OCI-LY1 (cell line): ENCODE data around the gene KIAA1328.

Experiments used
- H2AFZ ChIP-seq: fragments of 200-600 bp; sonication (generic), shearing (Covaris generic); 2 replicates; pipeline ENCODE4 v1.6.0; 2014; ENCODE audit warnings: antibody characterized with exemption, mild to moderate bottlenecking, low read length
- H3F3A ChIP-seq: fragments of 200-600 bp; sonication (generic), shearing (Covaris generic); 2 replicates; pipeline ENCODE4 v1.6.0; 2014; ENCODE audit warnings: mild to moderate bottlenecking, antibody characterized with exemption, low read length, moderate library complexity; ENCODE audit not compliant: insufficient read depth
- H3K27ac ChIP-seq: fragments of 200-600 bp; sonication (generic); 2 replicates; pipeline ENCODE4 v1.5.1; 2014; ENCODE audit warnings: low read length, mixed run types, mild to moderate bottlenecking, low read depth; ENCODE audit not compliant: poor library complexity, severe bottlenecking
- H3K27me3 ChIP-seq: fragments of 200-600 bp; sonication (generic); 2 replicates; pipeline ENCODE4 v1.6.0; 2014; ENCODE audit warnings: antibody characterized with exemption, mild to moderate bottlenecking, low read length, moderate library complexity; ENCODE audit not compliant: insufficient read depth
- H3K36me3 ChIP-seq: fragments of 200-600 bp; sonication (generic); 2 replicates; pipeline ENCODE4 v1.6.1; 2014; ENCODE audit warnings: mild to moderate bottlenecking, antibody characterized with exemption, low read length, moderate library complexity, mixed read lengths; ENCODE audit not compliant: insufficient read depth
- H3K4me1 ChIP-seq: fragments of 200-600 bp; sonication (generic); 2 replicates; pipeline ENCODE4 v1.5.1; 2014; ENCODE audit warnings: mild to moderate bottlenecking, low read length, moderate library complexity; ENCODE audit not compliant: insufficient read depth, severe bottlenecking
- H3K4me2 ChIP-seq: fragments of 200-600 bp; sonication (generic), shearing (Covaris generic); 2 replicates; pipeline ENCODE4 v1.6.1; 2014; ENCODE audit warnings: low read length
- H3K4me3 ChIP-seq: fragments of 200-600 bp; sonication (generic); 2 replicates; pipeline ENCODE4 v1.5.1; 2014; ENCODE audit warnings: low read length, low read depth, mild to moderate bottlenecking, mixed read lengths; ENCODE audit not compliant: poor library complexity, severe bottlenecking
- H3K79me2 ChIP-seq: fragments of 200-600 bp; shearing (Covaris generic); 2 replicates; pipeline ENCODE4 v1.6.1; 2016; ENCODE audit warnings: mixed run types, low read length, mixed read lengths; ENCODE audit not compliant: insufficient read depth
- H3K9ac ChIP-seq: fragments of 200-600 bp; sonication (generic), shearing (Covaris generic); 2 replicates; pipeline ENCODE4 v1.6.1; 2014; ENCODE audit warnings: mild to moderate bottlenecking, low read length, mixed read lengths
- H3K9me2 ChIP-seq: fragments of 200-600 bp; sonication (generic), shearing (Covaris generic); 2 replicates; pipeline ENCODE4 v1.6.1; 2014; ENCODE audit warnings: low read depth, mild to moderate bottlenecking, low read length, mixed read lengths
- H3K9me3 ChIP-seq: fragments of 200-600 bp; shearing (Covaris generic); 2 replicates; pipeline ENCODE4 v1.6.1; 2014; ENCODE audit warnings: low read length, mixed read lengths
- H4K20me1 ChIP-seq: fragments of 200-600 bp; sonication (generic), shearing (Covaris generic); 2 replicates; pipeline ENCODE4 v1.6.0; 2016; ENCODE audit warnings: mild to moderate bottlenecking, low read length; ENCODE audit not compliant: insufficient read depth
- CTCF ChIP-seq: fragments of 200-600 bp; sonication (generic), shearing (Covaris generic); IDR thresholded peaks from 2 replicates; pipeline ENCODE4 v1.5.1; 2017; ENCODE audit warnings: mild to moderate bottlenecking, antibody characterized with exemption, low read length, moderate library complexity, mixed read lengths
- EZH2 ChIP-seq: fragments of 200-600 bp; sonication (generic), shearing (Covaris generic); IDR thresholded peaks from 2 replicates; pipeline ENCODE4 v1.8.0; 2017; ENCODE audit warnings: borderline replicate concordance, mixed run types, mild to moderate bottlenecking, antibody characterized with exemption, low read length, moderate library complexity, mixed read lengths

The KIAA1328 gene

GRCh38 chr18:36977121-36977520, 148.2 kb downstream of the KIAA1328 start:
- H3K27ac ChIP-seq, result no peak overlapping the region
- no peak overlapping the region for H2AFZ ChIP-seq
- H3K4me3 ChIP-seq, result no peak overlapping the region
- no peaks in the 10 kb centered on the region for H3K36me3 ChIP-seq
- no peaks in the 10 kb centered on the region for H3K4me1 ChIP-seq
- TF ChIP-seq CTCF, result no peak
- no peak for TF ChIP-seq EZH2
- no peaks in the 10 kb centered on the region for H3K9me2 ChIP-seq
- H3K27me3 ChIP-seq, result no peaks in the 10 kb centered on the region
- no peak overlapping the region for H3K4me2 ChIP-seq
- no peaks in the 10 kb centered on the region for H3K79me2 ChIP-seq
- no peak overlapping the region for H3K9ac ChIP-seq
- no peaks in the 10 kb centered on the region for H3F3A ChIP-seq
- no peaks in the 10 kb centered on the region for H3K9me3 ChIP-seq
- H4K20me1 ChIP-seq, result no peaks in the 10 kb centered on the region

- Histone ChIP-seq H3K79me2 (no peaks in the 10 kb centered on the region), H3K9me2 (no peaks in the 10 kb centered on the region), H3F3A (no peaks in the 10 kb centered on the region), H3K9ac (no peak overlapping the region), H3K9me3 (no peaks in the 10 kb centered on the region), H4K20me1 (no peaks in the 10 kb centered on the region), H3K27ac (no peak overlapping the region), H3K4me1 (no peaks in the 10 kb centered on the region), H3K4me3 (no peak overlapping the region), H2AFZ (no peak overlapping the region), H3K4me2 (no peak overlapping the region), H3K27me3 (no peaks in the 10 kb centered on the region), H3K36me3 (no peaks in the 10 kb centered on the region)
- TF ChIP-seq EZH2 (no peak), CTCF (no peak)
Measured at GRCh38 chr18:36993068-36993467, 164.1 kb downstream of the KIAA1328 start.

GRCh38 chr18:37006742-37007141, 177.8 kb downstream of the KIAA1328 start:
- Histone ChIP-seq H3K9me2 (no peaks in the 10 kb centered on the region), H3K36me3 (no peaks in the 10 kb centered on the region), H3K9me3 (no peaks in the 10 kb centered on the region), H3K4me2 (no peak overlapping the region), H3K27me3 (no peaks in the 10 kb centered on the region), H3K27ac (no peak overlapping the region), H3K4me1 (no peaks in the 10 kb centered on the region), H3K9ac (no peak overlapping the region), H2AFZ (no peak overlapping the region), H3F3A (no peaks in the 10 kb centered on the region), H4K20me1 (no peaks in the 10 kb centered on the region), H3K4me3 (no peak overlapping the region), H3K79me2 (no peaks in the 10 kb centered on the region)
- TF ChIP-seq EZH2 (no peak), CTCF (no peak)
